Vagina (tissue), 2 donors: Measurements from ENCODE around the gene CHD6.

Source experiments
- POLR2AphosphoS5 ChIP-seq, 2 donors: sonication (generic); formaldehyde crosslinking; IDR thresholded peaks; one replicate each; pipeline ENCODE4 v1.9.0; 2017; ENCODE audit warnings: antibody characterized with exemption in 2 of 2, mild to moderate bottlenecking in 2 of 2, low read depth in 1 of 2; ENCODE audit not compliant: insufficient read depth in 1 of 2
- TF ChIP-seq, protein P1 (sequence below), 3 experiments: fragments of 450-650 bp in 2 of 3; fragments of 200-600 bp in 1 of 3; sonication (generic) in 1 of 3; IDR thresholded peaks; one replicate each; pipeline ENCODE4 v1.5.1; 2017 to 2019; ENCODE audit warnings: antibody characterized with exemption in 3 of 3, mild to moderate bottlenecking in 2 of 3, moderate library complexity in 2 of 3

DNA sequence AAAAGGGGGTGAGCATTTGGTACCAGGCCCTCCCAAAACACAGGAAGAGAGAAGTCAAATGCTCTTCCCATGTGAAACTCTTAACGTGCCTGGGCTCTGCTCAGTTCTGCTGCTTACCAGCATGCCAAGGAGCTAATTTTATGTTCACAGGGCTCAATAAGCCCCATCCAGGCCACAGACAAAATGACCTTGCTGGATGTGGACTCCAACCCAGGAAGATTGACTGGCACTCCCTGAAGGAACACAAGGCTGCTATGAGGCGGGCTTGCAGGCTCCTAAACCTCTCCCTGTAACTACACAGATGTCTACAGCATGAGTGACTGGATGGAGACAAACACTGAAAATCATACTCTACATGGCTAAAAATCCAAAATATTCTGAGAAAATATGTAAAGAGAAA, 50.6 kb downstream of the CHD6 start:
- TF ChIP-seq POLR2AphosphoS5 (IDR thresholded peaks at IDR 0.05; ENCODE audit: insufficient read depth in 1 of 2, low read depth in 1 of 2) = no peak
- TF ChIP-seq, protein P1, sequence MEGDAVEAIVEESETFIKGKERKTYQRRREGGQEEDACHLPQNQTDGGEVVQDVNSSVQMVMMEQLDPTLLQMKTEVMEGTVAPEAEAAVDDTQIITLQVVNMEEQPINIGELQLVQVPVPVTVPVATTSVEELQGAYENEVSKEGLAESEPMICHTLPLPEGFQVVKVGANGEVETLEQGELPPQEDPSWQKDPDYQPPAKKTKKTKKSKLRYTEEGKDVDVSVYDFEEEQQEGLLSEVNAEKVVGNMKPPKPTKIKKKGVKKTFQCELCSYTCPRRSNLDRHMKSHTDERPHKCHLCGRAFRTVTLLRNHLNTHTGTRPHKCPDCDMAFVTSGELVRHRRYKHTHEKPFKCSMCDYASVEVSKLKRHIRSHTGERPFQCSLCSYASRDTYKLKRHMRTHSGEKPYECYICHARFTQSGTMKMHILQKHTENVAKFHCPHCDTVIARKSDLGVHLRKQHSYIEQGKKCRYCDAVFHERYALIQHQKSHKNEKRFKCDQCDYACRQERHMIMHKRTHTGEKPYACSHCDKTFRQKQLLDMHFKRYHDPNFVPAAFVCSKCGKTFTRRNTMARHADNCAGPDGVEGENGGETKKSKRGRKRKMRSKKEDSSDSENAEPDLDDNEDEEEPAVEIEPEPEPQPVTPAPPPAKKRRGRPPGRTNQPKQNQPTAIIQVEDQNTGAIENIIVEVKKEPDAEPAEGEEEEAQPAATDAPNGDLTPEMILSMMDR (IDR thresholded peaks at IDR 0.05) = no peak
